SU-DHL-6 (cell line): Measurements from ENCODE around the gene NMB.

Experiments used
- EZH2phosphoT487 ChIP-seq: fragments of 200-600 bp; sonication (generic), shearing (Covaris generic); conservative IDR thresholded peaks from 2 replicates; pipeline ENCODE4 v1.6.1; 2018; ENCODE audit warnings: mild to moderate bottlenecking, antibody characterized with exemption, low read length, moderate library complexity, mixed read lengths
- TF ChIP-seq, protein P1 (sequence below): fragments of 200-600 bp; sonication (generic); IDR thresholded peaks from one replicate; pipeline ENCODE4 v1.5.1; 2017; ENCODE audit warnings: antibody characterized with exemption, mild to moderate bottlenecking, low read length, moderate library complexity; ENCODE audit not compliant: insufficient read depth, poor library complexity, severe bottlenecking

GRCh38 chr15:84659904-84660781 is 2.1 kb upstream of the NMB start:
- TF ChIP-seq, protein P1, sequence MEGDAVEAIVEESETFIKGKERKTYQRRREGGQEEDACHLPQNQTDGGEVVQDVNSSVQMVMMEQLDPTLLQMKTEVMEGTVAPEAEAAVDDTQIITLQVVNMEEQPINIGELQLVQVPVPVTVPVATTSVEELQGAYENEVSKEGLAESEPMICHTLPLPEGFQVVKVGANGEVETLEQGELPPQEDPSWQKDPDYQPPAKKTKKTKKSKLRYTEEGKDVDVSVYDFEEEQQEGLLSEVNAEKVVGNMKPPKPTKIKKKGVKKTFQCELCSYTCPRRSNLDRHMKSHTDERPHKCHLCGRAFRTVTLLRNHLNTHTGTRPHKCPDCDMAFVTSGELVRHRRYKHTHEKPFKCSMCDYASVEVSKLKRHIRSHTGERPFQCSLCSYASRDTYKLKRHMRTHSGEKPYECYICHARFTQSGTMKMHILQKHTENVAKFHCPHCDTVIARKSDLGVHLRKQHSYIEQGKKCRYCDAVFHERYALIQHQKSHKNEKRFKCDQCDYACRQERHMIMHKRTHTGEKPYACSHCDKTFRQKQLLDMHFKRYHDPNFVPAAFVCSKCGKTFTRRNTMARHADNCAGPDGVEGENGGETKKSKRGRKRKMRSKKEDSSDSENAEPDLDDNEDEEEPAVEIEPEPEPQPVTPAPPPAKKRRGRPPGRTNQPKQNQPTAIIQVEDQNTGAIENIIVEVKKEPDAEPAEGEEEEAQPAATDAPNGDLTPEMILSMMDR = no peak
- no peak for TF ChIP-seq EZH2phosphoT487
